GM18907 (cell line): ENCODE measurements around the gene NTN4.
"Not testable (repeated sequence)": the region's sequence is repeated elsewhere in the genome, so short reads cannot be mapped to it uniquely, and the experiment has no call there.

Experiments used
- ATAC-seq: cut with Tn5 transposase; IDR thresholded peaks from one replicate; pipeline ENCODE4 v1.9.1; 2021; ENCODE audit warnings: mild to moderate bottlenecking, moderate library complexity; ENCODE audit not compliant: unreplicated experiment

Gene NTN4

GRCh38 chr12:95756362-95756761 lies 34.2 kb downstream of the NTN4 start:
- ATAC-seq, result no peak

DNA sequence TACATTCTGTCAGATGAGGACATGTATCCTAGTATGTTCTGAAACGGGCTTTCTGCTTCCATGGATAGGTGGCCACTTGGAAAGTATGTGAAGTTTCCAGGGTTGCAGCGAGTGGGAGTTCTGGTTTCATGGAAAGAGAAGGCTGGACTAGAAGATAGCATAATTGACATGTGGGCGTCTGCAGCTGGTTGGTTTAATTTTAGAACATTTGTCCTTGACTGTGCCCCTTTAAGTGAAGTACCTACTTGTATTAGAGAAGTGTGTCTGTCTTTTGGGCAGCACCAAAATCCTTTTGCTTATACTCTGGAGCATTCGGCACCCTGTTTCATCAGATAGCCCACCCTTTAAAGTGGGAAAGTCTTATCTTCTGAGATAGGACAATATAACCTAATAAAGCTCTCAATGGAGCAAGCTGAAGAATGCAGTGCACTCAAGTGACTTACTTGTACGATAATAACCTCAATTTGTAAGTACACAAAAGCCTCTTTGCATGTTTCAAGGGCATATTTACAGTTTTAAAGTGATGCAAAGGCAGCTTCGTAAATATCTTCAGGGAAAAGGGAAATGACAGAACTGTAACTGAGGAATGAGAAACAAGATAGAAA lies 35.2 kb downstream of the NTN4 start:
- ATAC-seq, result no peak

DNA sequence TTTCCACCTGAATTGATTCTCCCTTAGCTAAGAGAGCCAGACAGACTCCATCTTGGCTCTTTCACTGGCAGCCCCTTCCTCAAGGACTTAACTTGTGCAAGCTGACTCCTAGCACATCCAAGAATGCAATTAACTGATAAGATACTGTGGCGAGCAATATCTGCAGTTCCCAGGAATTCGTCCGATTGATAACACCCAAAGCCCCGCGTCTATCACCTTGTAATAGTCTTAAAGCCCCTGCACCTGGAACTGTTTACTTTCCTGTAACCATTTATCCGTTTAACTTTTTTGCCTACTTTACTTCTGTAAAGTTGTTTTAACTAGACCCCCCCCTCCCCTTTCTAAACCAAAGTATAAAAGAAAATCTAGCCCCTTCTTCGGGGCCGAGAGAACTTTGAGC lies 44.5 kb downstream of the NTN4 start:
- not testable (repeated sequence) for ATAC-seq

DNA sequence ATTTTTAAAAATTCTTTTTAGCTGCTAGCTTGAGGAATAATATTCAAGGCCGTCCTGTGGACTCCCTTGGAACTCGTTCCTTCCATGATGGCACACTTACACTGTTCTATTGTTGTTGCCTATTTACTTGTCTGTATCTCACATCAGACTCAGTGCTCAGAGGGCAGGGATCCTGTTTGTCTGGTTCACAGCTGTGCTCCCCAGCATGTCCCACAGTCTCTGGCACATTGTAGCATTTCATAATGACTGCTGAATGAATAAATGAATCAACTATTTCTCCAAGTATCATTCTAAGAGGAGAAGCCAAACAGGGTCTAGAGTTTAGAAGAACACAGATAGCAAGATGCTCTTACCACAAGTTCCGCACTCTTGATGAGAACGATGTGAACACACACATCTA lies 48.0 kb downstream of the NTN4 start:
- ATAC-seq, result no peak

- ATAC-seq, result no peak
Measured at GRCh38 chr12:95741635-95742034, 48.9 kb downstream of the NTN4 start.

- no peak for ATAC-seq
Measured at GRCh38 chr12:95740751-95741150, 49.8 kb downstream of the NTN4 start.

DNA sequence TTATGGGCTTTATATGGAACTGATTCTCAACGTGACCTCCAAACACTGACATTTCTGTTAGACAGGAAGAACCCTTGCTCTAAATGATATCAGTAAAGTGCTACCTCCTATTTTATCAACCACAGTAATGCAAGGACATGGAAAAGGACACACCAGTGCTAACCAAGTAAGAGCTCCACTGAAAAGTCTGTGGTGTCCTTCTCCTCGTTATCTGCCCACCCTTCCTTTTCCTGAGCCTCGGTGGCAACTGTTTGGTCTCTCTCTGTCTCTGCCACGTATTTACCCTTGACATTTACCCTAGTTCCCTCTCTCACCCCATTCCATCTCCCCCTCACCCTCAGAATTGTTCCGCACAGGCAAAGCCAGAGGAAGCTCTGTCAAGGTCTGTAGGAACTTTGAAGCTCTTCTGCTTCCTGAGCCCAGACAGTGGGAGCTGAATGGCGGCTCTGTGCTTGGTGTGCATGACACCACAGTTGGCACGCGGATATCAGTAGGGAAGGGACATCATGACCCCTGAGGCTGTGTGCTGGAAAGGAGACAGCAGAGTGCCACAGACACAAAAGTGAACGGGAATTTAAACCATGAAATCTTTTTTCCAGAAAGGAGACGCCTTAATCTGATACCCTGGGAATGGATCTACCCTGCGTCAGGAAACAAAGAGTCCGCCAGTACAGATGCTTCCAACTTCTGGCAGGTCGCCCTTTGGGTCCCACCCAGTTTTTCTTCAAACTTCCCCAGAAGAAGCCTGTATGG lies 50.8 kb downstream of the NTN4 start:
- ATAC-seq, result no peak

GRCh38 chr12:95738024-95738611 lies 52.4 kb downstream of the NTN4 start:
- no peak for ATAC-seq

- ATAC-seq, result no peak
Measured at GRCh38 chr12:95736631-95737030, 53.9 kb downstream of the NTN4 start.

DNA sequence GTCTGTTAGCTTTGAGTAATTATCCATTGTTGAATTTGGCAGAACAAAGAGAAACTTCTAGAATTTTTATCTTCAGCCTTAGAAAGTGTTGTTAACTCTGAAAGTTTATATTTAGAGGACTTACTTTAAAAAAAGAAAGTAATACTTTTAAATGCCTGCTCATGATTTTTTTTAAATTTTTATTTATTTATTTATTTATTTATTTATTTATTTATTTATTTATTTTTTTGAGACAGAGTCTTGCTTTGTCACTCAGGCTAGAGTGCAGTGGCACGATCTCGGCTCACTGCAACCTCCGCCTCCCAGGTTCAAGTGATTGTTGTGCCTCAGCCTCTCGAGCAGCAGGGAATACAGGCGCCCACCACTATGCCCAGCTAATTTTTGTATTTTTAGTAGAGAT lies 54.8 kb downstream of the NTN4 start:
- ATAC-seq, result not testable (repeated sequence)

- no peak for ATAC-seq
Measured at GRCh38 chr12:95733141-95733825, 57.3 kb downstream of the NTN4 start.

DNA sequence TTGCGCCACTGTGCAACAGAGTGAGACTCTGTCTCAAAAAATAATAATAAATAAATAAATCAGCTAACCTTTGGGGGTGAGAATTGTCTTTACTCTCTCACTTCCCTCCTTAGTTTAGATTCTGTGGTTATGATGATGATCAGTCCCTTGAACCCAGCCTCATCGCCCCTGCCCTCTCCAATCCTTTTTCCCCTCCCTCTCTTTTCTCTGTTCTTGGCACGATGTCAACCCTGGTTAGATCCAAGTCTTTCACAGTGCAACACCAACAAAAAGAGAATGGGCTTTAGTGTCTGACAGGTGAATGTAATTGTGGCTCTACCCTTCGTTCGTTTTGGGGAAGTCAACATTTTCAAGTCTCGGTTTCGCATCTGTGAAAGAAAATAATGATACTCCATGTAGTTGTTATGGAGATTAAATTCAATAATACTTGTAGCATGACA lies 59.0 kb downstream of the NTN4 start:
- ATAC-seq, result peak; percentile 75

DNA sequence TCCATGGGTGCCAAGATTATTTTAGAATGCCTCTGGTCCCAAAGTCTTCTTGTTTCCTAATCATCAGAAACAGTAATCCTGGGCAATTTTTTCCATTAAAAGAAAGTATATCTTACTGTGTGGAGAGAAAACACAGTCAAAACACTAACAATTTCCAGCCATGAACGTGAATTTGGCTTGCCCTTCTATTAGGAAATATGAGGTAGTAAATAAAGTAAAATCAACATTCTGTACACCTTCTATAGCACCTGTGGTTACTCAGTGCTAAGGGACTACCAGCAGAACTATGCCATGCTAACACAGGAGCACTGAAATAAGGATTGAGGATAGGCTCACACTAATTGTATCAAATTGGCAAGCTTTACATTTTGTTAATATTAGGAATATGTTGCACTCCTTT lies 60.1 kb downstream of the NTN4 start:
- no peak for ATAC-seq

DNA sequence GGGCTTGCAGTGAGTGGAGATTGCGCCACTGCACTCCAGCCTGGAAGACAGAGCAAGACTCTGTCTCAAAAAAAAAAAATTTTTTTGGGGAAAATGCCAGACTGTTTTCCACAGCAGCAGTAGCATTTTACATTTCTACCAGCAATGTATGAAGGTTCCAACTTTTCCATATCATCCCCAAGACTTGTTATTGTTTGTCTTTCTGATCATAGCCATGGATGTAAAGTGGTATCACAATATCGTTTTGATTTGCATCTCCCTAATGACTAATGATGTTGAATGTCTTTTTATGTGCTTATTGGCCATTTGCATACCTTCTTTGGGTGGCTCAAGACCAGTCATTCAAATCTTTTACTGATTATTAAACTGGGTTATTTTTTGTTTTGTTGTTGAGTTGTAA lies 63.7 kb downstream of the NTN4 start:
- no peak for ATAC-seq

DNA sequence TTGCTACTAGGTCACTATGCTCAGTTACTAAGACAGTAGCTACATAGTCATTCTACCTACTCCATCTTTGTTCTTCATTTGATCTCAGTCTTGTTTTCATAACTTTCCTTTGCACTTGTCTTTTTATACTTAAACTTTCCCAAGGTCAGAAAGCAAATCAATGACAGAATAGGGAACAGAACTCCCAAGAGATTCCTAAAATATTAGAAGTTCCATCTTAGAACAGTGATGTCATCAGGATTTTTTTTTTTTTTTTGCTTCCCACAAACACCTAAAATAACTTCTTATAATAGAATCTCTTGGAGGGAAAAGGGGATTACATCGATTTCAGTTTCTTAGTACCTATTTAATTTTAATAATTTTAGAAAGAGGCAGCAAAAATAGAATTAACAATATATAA lies 65.8 kb downstream of the NTN4 start:
- ATAC-seq, result no peak

DNA sequence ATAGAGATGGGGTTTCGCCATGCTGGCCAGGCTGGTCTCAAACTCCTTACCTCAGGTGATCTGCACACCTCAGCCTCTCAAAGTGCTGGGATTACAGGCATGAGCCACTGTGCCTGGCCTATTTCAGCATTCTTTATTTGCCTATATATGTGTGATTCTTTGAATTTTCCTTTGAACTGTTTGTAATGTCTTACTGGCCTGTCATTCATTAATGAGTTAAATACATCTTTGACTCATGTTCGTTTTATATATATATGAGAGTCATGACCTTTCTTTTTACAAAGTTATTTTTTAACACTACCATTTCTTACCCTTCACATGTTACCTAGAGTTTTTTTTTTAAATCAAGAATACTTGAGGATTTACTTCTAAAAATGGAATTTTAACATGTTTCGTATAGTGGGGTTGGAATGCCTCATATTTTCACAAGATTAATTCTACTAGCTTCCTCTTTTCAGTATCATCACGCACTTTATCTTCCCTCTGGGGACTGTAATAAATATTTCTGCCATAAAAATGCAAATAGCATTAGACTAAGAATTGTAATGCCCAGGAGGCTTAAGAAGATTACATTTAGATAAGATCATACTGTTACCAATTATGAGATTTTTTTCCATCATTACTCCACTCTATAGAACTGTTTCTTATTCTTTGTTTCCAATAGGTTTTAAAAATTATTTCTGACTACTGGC lies 66.7 kb downstream of the NTN4 start:
- ATAC-seq, result peak; percentile 72

DNA sequence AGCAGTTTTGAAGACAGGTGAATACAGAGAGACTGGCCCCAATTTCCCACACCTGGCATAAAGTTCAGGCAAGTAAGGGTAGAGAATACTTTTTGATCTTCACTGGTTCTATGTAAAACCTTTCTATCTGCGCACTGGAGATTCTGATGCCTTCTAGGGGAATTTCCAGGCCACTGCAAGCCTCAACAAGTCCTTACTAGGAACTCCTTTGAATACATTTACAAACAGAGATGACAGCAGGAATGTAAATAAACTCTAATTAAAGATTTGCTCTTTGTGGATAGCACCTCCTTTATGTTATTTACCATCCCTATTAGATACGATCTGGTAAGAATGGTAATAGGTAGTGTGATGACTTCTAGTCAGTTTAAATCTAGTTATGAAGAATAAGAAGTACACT lies 69.2 kb downstream of the NTN4 start:
- no peak for ATAC-seq

GRCh38 chr12:95720146-95720545 lies 70.4 kb downstream of the NTN4 start:
- ATAC-seq, result no peak

DNA sequence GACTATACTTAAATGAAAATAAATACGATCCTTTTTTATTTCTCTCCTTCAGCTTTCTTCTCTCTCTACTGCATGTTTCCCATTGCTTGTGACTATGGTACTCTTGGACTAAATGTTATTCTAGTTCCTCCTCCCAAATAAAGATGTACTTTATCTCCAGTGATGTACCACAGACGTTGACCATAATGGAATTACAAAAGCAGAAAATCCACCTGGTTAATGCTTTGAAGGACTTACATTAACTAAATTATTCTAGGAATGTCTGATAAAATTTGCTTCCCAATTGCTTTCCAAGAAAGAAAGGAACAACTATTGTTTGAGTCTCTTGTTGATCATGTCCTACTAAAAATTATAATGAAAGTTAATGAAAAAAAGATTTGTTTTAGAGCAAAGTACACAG lies 71.8 kb downstream of the NTN4 start:
- ATAC-seq, result no peak

DNA sequence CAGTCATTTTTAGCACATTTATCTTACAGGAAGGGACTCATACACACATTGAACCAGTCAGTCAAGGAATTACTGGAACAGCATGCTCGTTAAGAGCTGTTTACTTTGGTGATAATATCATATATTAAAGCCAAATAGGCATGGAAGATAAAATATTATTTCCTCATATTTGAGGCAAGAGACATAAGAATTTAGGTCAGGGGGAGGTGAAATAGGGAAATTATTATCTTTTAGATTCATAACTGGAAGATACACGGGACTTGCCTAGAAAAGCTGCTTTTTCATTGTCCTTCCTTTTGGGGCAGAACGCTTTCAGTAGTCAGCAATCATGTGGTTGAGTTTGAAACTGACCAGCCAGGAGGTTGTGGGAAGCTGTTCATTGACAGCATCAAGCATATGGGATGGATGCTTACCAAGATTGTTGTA lies 72.5 kb downstream of the NTN4 start:
- ATAC-seq, result no peak

DNA sequence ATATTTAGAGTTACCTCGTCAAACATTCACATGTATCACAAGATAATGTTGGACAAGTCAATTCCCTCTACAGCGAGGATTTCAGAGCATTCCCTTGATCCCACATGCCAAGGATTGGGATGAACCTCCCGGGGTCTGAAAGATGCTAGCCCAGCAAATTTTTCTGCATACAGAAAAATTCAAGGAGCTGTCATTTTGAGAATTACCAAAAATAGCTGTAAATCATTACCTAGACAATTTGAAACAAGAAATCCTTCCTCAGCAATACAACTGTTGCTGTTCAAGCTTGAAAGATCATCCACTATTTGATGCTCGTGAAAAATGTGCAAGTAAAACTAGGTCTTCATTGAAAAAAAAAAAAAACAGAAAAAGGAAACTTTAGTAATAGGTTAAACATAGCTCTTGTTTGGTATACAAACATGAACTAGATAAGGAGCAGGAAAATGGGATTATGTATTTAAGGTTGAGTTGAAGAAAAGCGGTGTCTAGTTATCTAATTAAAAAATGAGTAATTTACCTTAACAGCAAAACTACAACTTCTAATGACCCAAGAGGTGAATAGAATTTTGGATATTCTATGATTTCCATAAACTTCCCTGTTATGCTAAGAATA lies 73.1 kb downstream of the NTN4 start:
- no peak for ATAC-seq
